HG02973 (cell line): ENCODE results near the gene MICAL3.

Experiments
- ATAC-seq: cut with Tn5 transposase; IDR thresholded peaks from one replicate; pipeline ENCODE4 v1.9.1; 2021; ENCODE audit warnings: moderate library complexity; ENCODE audit not compliant: unreplicated experiment

The MICAL3 gene

GRCh38 chr22:17956630-17957029 lies 67.7 kb downstream of the MICAL3 start:
- ATAC-seq, result no peak

DNA sequence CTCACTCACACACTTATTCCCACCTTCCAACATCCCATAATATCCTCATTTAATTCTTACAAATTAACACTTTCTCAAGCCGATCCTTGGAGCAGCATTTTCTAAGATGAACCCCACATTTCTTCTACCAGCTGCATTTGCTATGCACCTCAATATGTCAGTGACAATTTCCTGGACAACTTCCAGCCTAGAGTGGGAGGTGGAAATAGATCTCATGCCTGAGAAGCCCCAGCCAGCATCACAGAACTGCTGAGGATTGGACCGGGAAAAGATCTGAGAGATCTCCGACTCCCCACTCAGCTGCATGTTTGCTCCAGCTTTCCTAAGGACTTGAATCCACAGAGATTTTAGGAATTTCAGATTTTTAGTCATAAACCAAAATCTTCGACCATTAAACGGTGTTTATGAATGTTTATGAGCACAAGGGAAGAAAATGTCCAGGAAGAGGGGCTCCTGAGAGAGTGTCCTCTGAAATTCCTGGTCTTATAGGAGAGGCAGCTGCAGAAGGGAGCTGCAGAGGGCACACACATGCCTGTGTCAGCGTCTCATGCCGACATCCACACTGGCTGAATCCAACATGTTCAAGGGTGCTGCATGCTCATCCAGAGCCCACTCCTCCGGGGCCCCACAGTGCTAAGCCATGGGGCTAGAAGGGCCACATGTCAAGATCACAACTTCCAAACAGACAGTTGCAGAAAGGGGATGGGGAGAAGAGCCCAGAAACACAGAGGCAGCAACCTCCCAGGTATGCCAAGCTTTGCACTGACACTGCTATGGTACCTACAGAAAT lies 68.6 kb downstream of the MICAL3 start:
- ATAC-seq, result no peak

- no peak for ATAC-seq
Measured at GRCh38 chr22:17954860-17955587, 69.3 kb downstream of the MICAL3 start.

GRCh38 chr22:17954200-17954859 lies 70.0 kb downstream of the MICAL3 start:
- ATAC-seq, result no peak

- ATAC-seq, result no peak
Measured at GRCh38 chr22:17953147-17953546, 71.2 kb downstream of the MICAL3 start.

- ATAC-seq, result no peak
Measured at GRCh38 chr22:17952273-17952801, 72.0 kb downstream of the MICAL3 start.

DNA sequence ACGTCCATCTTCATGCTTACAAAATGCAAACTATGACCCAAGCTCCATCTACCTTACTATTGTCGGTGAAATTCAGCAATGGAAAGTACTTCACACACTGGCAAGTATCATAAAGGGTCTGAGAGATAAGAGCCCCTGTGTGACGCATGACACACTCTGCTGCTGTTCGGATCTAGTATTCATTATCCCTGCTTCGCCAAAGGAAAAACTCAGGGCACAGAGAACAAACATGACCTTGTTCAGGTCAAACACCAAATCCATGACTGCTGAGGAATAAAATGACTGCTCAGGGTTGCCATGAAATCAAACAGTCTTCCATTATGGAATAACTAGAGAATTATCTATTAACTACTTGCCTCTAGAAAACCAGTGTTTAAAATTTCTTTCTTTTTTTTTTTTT lies 73.0 kb downstream of the MICAL3 start:
- no peak for ATAC-seq

DNA sequence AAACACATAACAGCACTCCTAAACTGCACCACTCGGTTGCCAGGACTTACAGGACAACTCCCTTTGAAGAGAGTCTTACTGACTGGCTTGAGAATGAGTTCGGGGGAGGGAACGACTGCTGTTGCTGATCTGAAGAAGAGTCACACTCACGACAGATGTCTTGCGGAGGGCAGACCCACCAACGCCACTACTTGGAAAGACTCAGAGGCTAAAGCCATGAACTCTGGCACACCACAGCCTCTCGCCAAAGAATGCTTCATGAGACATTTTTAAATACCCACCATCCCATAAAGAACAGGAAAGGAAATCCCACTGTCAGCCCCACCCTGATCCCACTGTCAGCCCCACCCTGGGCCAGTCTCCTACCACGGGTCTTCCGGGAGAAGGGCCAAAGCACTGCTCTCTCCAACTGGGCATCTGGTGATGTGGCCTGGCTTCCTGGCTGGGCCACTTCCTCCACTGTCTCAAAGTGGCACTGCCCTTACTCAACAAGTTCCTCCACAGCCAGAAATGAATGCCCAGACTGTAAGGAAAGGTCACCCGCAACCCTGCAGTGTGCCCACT lies 73.6 kb downstream of the MICAL3 start:
- ATAC-seq, result no peak

DNA sequence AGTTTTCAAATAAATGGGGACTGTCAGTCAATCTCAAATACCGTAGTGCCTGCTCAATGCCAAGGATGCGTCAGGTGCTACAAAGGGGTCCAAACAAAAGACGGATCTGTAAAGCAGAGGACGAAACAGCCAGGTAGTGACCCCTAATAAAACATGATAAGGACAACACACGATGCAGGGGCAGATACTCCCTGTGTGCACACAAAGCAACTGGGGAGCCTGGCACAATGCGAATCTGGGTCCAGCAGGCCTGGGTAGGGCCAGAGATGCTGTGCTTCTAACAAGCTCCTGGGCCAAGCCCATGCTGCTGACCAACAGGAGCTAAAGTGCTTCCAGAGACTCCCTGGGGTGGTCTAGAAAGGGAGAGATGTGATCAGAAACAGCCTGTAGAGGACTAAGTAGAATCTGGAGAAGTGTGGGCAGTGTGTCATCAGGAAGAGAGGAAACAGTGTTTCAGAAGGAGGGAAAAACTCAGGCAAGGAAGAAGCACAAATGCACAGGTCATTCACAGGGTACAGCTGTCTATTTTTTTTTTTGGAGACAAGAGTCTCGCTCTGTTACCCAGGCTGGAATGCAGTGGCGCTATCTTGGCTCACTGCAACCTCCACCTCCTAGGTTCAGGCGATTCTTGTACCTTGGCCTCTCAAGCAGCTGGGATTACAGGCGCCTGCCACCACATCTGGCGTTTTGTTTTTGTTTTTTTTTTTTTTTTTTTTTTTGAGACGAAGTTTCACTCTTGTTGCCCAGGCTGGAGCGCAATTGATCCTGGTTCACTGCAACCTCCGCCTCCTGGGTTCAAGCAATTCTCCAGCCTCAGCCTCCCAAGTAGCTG lies 74.5 kb downstream of the MICAL3 start:
- ATAC-seq, result no peak

GRCh38 chr22:17948101-17948500 lies 76.3 kb downstream of the MICAL3 start:
- ATAC-seq, result no peak

DNA sequence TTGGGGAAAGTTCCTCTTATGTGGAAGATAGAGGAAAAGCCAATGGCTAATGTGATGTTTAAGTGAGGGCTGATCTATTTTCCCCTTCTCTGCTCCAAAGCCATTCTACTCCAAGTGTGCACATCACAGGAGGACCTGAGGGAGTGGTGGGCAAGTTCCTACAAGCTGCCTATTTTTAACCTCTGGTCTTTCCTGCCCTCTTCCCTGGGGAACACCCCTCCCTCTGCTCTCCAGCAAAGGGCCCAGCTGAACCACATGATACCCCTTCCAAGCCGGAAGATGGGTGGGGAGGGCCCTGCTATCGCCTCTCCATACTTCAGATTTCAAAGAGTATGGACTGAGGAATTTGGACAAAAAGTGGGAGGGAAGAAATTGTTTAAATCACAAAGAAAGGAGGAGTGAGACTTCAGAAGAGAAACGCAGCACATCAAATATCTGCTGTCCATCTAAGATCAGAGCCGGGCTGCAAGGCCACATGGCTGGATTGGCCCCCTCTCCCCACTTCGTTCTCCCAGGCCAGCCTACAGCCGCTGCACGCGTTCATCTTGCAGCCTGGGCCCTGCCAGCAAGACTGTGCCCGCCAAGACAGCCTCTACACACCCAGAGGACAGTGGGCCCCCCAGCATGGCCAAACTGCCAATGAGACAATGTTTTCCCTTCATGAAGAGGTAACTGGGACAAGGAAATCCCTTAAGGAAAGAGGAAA lies 77.5 kb downstream of the MICAL3 start:
- ATAC-seq, result no peak

- ATAC-seq, result no peak
Measured at GRCh38 chr22:17945888-17946648, 78.3 kb downstream of the MICAL3 start.

GRCh38 chr22:17945156-17945887 lies 79.0 kb downstream of the MICAL3 start:
- ATAC-seq, result no peak

DNA sequence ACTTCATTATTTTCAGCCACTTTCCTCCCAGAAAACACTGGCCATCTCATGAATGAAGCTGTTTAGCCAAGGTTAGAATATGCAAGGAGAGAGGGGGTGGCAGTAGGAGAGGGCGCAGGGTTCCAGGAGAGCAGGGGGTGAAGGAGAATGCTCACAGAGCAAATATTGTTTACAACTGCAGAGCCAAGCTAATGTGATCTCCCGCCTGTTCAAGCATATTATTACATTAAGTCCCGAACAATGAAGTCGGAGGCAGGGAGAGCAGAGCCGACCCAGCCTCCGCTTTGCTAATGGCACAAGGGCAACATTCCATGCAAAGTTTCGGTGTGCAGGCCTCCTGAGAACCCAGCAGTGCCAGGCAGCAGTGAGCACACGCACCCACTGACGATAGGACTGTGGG lies 80.1 kb downstream of the MICAL3 start:
- ATAC-seq, result no peak

DNA sequence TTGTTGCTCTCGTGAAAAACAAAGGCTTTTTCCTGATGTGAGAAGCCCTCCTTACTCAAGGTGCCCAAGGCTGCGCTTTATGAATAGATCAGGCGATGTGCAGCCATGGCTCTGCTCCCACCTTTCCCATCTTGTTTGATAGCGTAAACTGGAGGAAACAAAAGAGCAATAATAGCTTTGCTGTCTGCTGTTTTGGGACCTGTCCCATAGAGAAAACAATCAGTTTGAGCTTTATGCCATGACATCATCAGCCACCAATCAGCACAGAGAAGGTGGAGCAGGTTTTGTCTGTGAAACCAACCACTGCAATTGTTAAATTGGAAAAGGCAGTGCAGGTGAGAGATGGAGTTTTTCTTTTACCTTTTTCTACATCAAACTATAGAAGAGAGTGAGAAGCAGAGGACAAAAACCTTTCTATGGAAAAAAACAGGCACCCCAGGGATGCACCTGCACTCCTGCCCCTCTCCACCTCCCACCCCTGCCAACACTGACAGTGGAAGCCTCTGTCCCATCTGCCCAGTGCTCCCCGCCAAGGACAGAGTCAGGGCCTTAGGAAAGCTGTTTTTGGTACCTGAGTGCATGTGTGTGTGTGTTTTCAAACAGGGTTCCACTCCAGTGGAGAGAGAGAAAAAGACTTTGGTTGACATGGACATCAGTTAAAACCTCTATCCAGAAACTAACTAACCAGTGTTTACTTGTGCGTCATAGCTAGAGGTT lies 80.7 kb downstream of the MICAL3 start:
- ATAC-seq, result no peak

GRCh38 chr22:17942721-17943120 lies 81.6 kb downstream of the MICAL3 start:
- no peak for ATAC-seq

GRCh38 chr22:17941471-17942406 lies 82.6 kb downstream of the MICAL3 start:
- ATAC-seq, result no peak
